ENCODE data around the gene TBX1. TPM values are rescaled to one million over a fixed set of nuclear protein-coding genes. Genes with fewer than 3 reads are reported as not detected.

TBX1 gene
- polyA plus RNA-seq, 1 donor (not counting 4 experiments of a cell fraction or from before 2014, with no cell fraction given): 0.10 TPM

DNA sequence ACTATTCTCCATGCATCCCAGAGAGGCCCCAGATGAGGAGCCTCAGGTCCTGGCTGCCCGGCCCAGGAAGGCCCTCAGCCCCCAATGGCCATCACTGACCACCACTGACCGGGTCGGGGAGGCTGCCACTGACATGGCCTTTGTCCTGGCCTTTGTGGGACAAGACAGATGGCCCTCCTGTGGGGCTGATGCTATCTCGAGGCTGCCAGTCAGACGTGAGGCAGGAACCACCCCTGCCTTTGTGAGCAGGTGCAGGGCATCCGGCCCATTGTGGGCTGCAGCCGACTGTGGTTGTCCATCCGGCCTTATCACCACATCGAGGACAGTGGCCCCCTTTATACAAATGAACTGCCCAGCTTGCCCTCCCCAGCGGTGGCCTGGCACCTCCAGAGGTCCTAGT lies 31.7 kb upstream of the TBX1 start:
- no peak for FAIRE-seq
- dilution Hi-C loops (cut with MboI; ENCODE audit: extremely low pct_ligation_motif_present, low sequenced_read_pairs): no loop called here

DNA sequence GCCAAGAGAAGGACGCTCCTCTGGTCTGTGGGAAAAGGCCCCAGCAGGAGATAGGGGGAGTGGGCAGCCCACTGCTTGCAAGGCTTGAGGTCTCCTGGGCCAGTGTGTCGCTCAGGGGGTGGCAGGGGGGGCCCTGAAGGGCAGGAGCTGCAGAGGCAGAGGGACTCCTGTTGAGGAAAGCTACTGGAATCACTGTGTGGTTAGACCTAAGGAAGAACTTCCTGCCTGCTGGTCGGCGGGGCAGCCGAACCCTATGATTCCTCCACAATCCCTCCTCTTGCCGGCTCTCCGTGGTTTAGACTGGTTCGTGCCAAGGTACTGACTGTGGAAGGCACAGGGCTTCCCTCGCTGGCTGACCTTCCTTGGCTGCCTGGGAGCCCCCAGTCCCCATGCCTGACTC lies 31.1 kb upstream of the TBX1 start:
- no peak overlapping the region for H3K9ac ChIP-seq (ENCODE audit: control insufficient read depth, extremely low read depth, insufficient read depth, low read length)
- dilution Hi-C loops (cut with MboI; ENCODE audit: extremely low pct_ligation_motif_present, low sequenced_read_pairs): no loop called here
- no peaks in the 10 kb centered on the region for H3K9me1 ChIP-seq (ENCODE audit: control insufficient read depth, extremely low read depth, insufficient read depth, low read length)
- H3K4me2 ChIP-seq (ENCODE audit: control insufficient read depth, extremely low read depth, insufficient read depth, low read depth, low read length): no peak overlapping the region
- no peak overlapping the region for H3K4me3 ChIP-seq (ENCODE audit: control insufficient read depth in 2 of 3, extremely low read depth in 1 of 3, insufficient read depth in 2 of 3, low read depth in 1 of 3, low read length in 3 of 3)
- H4K20me1 ChIP-seq (ENCODE audit: control insufficient read depth, extremely low read depth, insufficient read depth, low read length): peaks cover 4% of the 10 kb centered on the region
- no peak overlapping the region for H3K27ac ChIP-seq (ENCODE audit: control insufficient read depth, insufficient read depth, low read length)
- FAIRE-seq: no peak
- no peaks in the 10 kb centered on the region for H3K79me2 ChIP-seq (ENCODE audit: control insufficient read depth, insufficient read depth, low read length)
- TF ChIP-seq, protein P1, sequence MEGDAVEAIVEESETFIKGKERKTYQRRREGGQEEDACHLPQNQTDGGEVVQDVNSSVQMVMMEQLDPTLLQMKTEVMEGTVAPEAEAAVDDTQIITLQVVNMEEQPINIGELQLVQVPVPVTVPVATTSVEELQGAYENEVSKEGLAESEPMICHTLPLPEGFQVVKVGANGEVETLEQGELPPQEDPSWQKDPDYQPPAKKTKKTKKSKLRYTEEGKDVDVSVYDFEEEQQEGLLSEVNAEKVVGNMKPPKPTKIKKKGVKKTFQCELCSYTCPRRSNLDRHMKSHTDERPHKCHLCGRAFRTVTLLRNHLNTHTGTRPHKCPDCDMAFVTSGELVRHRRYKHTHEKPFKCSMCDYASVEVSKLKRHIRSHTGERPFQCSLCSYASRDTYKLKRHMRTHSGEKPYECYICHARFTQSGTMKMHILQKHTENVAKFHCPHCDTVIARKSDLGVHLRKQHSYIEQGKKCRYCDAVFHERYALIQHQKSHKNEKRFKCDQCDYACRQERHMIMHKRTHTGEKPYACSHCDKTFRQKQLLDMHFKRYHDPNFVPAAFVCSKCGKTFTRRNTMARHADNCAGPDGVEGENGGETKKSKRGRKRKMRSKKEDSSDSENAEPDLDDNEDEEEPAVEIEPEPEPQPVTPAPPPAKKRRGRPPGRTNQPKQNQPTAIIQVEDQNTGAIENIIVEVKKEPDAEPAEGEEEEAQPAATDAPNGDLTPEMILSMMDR (optimal IDR thresholded peaks at IDR 0.05 in 1 of 3, IDR thresholded peaks at IDR 0.05 in 1 of 3, conservative IDR thresholded peaks at IDR 0.05 in 1 of 3; ENCODE audit: extremely low read depth in 1 of 3, insufficient read depth in 2 of 3, low read length in 3 of 3): no peak
- TF ChIP-seq EZH2 (IDR thresholded peaks at IDR 0.05; ENCODE audit: low read length): no peak
- H3K9me3 ChIP-seq (ENCODE audit: control insufficient read depth, low read depth, low read length): no peaks in the 10 kb centered on the region
- no peak for DNase-seq (ENCODE audit: low read depth, low spot score)
- no peaks in the 10 kb centered on the region for H3K36me3 ChIP-seq (ENCODE audit: control insufficient read depth in 2 of 2, extremely low read depth in 1 of 2, insufficient read depth in 2 of 2, low read length in 2 of 2)
- no peaks in the 10 kb centered on the region for H3K4me1 ChIP-seq (ENCODE audit: control insufficient read depth, extremely low read depth, insufficient read depth, low read length)
- H2AFZ ChIP-seq (ENCODE audit: control insufficient read depth, low read length): no peak overlapping the region
- H3K27me3 ChIP-seq (ENCODE audit: control insufficient read depth, extremely low read depth, insufficient read depth, low read length): peaks cover 12% of the 10 kb centered on the region

More for the DNA sequence above, 31.7 kb upstream of the TBX1 start:
- Histone ChIP-seq H3K27ac (ENCODE audit: control insufficient read depth, insufficient read depth, low read length) (no peak overlapping the region), H3K9me1 (ENCODE audit: control insufficient read depth, extremely low read depth, insufficient read depth, low read length) (no peaks in the 10 kb centered on the region), H3K4me2 (ENCODE audit: control insufficient read depth, extremely low read depth, insufficient read depth, low read depth, low read length) (no peak overlapping the region), H4K20me1 (ENCODE audit: control insufficient read depth, extremely low read depth, insufficient read depth, low read length) (no peaks in the 10 kb centered on the region), H3K36me3 (ENCODE audit: control insufficient read depth in 2 of 2, extremely low read depth in 1 of 2, insufficient read depth in 2 of 2, low read length in 2 of 2) (no peaks in the 10 kb centered on the region), H3K9ac (ENCODE audit: control insufficient read depth, extremely low read depth, insufficient read depth, low read length) (no peak overlapping the region), H3K27me3 (ENCODE audit: control insufficient read depth, extremely low read depth, insufficient read depth, low read length) (peaks cover 17% of the 10 kb centered on the region), H3K4me1 (ENCODE audit: control insufficient read depth, extremely low read depth, insufficient read depth, low read length) (no peaks in the 10 kb centered on the region), H2AFZ (ENCODE audit: control insufficient read depth, low read length) (no peak overlapping the region), H3K9me3 (ENCODE audit: control insufficient read depth, low read depth, low read length) (no peaks in the 10 kb centered on the region), H3K4me3 (ENCODE audit: control insufficient read depth in 2 of 3, extremely low read depth in 1 of 3, insufficient read depth in 2 of 3, low read depth in 1 of 3, low read length in 3 of 3) (no peak overlapping the region), H3K79me2 (ENCODE audit: control insufficient read depth, insufficient read depth, low read length) (no peaks in the 10 kb centered on the region)
- TF ChIP-seq, protein P1 (optimal IDR thresholded peaks at IDR 0.05 in 1 of 3, IDR thresholded peaks at IDR 0.05 in 1 of 3, conservative IDR thresholded peaks at IDR 0.05 in 1 of 3; ENCODE audit: extremely low read depth in 1 of 3, insufficient read depth in 2 of 3, low read length in 3 of 3): no peak
- no peak for TF ChIP-seq EZH2 (IDR thresholded peaks at IDR 0.05; ENCODE audit: low read length)
- no peak for DNase-seq (ENCODE audit: low read depth, low spot score)

Measured in keratinocyte (primary cell).